ENCODE measurements around the gene CAMK1D.

CAMK1D gene

DNA sequence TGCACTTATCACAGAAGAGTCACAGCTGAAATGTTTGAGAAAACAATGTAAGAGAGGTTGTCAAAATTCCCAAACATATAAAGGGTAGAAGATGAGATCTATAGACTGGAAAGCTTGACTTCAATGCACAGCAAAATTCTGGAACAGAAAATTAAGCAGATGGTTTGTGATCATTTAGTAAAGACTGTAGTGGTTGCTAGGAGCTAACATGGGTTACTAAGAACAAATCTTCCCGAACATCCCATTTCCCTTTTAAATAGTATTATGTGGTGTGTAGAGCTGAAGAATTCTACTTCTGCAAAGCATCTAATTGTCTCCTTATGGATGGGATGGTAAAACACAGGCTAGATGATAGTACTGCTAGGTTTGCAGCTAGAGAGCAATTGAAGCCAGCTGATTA is 312.3 kb downstream of the CAMK1D start:
- no peak for DNase-seq

- no peak for DNase-seq
Observed at GRCh38 chr10:12663863-12664262, 314.5 kb downstream of the CAMK1D start.

- DNase-seq, result peak; percentile 3
Observed at GRCh38 chr10:12665501-12665900, 316.2 kb downstream of the CAMK1D start.

DNA sequence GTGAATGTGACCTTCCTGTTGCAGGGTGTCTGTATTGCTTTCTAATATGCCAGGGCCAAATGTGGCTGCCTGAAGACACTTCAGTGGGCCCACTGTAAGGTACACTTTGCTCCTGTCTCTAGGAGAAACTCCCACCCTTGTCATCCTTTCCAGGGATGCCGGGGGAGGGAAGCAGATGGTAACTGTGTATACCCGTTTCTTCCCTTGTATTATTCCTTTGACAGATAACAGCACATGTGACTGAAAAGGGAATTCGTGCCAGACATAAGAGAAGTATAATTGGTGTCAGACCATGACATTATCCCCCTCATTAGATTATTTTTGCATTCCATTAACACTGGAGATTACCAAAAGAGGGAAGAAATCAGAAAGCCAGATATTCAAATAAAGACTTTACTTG is 317.7 kb downstream of the CAMK1D start:
- DNase-seq, result no peak

DNA sequence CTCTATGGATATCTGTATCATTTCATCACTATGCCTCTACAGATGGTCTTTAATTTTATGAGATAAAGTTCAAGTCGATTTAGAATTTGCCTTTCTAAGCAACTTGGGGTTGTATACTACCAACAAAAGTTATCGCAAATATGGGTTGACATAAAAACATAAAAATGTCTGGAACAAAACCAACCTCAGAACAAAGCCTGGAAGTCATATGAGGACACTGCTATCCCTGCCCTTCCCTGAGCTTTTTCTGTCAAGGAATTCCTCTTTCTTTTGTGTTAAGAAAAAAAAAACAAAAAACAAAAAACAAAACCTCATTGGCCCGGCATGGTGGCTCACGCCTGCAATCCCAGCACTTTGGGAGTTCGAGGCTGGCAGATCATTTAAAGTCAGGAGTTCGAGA is 319.3 kb downstream of the CAMK1D start:
- DNase-seq, result no peak

GRCh38 chr10:12670004-12670403 is 320.7 kb downstream of the CAMK1D start:
- DNase-seq, result no peak

DNA sequence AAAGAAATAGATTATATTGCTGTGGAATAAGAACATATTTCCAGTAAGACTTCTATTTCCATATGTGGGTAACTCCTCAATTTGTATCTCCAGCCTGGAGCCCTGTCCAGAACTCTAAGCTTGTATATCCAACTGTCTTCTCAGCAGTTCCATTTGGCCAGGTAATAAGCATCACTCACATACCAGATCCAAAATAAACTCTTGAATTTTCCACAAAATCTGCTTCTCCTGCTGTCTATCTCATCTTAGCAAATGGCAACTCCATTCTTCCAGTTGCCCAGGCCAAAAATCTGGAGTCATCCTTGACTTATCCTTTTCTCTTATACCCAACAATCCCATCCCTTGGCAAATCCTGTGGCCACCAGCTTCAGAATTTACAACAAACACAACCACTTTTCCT is 325.8 kb downstream of the CAMK1D start:
- no peak for DNase-seq

DNA sequence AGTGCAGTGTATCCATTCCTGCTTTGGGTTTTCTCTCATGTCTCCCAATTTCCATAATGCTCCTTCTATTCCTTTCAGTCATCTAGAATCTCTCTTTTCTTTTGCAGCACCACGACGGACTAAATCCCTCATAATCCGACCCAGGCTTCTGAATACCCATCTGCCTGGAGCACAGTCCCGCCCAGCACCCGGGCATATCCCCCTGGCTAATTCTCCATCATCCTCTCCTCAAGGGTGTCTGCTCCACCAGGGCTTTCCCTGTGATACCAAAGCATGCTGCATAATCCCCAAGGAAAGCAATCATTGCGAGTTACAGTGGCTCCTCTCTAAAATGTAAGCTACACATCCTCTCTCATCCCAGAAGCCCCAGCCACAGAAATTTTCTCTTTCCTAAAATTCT is 330.3 kb downstream of the CAMK1D start:
- DNase-seq, result no peak

GRCh38 chr10:12681252-12681651 is 331.9 kb downstream of the CAMK1D start:
- no peak for DNase-seq

- DNase-seq, result no peak
Observed at GRCh38 chr10:12684784-12685183, 335.4 kb downstream of the CAMK1D start.

GRCh38 chr10:12685261-12686058 is 336.1 kb downstream of the CAMK1D start:
- no peak for DNase-seq

DNA sequence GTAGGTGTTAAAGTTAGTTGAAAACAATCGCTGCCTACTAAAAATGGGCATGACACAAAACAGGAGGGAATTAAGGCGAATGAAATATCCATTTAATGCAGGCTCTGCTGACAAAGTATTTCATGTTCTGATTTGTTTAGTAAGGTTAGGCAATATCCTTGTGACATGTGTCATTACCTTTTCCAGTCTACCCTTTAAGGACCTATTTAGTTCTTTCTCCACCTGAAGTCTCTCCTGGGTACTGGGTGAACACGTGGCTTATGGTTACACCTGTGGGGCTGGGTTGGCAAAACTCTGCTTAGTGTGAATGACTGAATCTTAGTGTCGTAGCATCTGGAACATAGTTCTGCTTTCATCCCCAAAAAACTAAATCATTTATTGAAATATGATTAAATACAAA is 338.6 kb downstream of the CAMK1D start:
- DNase-seq, result peak; percentile 11

DNA sequence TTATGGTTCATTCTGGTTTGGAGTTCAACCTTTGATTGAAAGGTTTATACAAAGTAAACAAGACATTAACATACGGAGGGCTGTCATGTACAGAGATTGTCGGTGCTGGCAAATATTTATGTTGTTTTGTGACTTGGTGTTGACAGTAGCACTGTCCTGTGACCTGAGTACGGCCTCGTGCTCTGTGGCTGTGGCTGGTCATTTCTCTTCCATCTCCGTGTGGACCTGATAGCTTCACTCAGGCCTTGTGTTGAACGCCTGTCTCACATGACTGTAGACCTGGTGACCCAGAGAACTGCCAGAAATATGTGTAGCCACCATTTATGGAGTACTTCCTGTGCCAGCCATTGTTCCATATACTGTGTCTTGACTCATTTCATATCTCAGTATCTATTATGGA is 340.5 kb downstream of the CAMK1D start:
- peak; percentile 72 for DNase-seq

DNA sequence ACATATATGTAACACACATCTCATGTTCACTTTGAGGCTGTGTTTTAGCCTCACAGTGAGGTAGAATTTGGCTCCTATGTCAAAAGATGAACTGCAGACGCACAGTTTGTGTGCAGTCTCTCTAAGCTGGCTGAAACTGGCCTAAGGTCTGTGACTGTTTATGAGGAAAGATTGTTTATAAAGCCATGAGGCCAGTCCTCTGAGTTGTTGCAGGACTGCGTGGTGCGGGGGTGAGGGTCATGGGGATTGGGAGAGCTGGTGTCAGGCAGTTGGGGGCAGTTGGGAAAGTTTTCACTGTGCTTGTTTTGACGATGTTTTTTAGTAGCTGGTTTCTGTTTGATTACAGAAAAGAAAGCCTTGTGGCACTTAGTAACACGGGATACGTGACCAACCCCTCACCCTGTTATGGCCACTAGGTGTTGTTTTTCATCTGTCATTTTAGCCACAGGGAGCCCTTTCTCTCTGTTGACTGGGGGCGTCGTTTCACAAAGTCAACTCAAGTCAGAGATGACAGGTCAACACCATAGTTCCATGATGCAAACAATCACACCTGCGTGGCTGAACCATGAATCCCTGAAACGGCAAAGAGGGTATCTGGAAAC is 341.3 kb downstream of the CAMK1D start:
- peak; percentile 90 for DNase-seq

GRCh38 chr10:12691596-12691995 is 342.2 kb downstream of the CAMK1D start:
- no peak for DNase-seq

DNA sequence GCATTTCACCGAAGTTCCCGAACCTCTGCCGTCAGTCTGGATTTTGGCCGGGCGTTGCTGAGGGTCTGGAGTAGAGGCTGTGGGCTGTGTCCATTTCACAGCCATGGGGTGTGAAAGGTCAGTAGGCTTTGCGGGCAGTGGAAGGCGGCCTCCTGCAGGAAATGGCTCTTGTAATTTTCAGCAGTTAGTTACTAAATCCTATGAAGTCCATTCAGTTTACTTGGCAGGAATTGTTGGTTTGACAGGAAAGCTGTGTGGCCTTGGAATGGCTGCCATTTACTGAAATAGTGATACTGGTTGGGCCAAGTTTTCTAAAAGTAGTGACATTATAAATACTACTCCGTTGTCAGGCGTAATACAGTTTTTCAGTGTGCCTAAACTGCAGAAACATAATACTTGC is 348.4 kb downstream of the CAMK1D start:
- DNase-seq, result no peak

DNA sequence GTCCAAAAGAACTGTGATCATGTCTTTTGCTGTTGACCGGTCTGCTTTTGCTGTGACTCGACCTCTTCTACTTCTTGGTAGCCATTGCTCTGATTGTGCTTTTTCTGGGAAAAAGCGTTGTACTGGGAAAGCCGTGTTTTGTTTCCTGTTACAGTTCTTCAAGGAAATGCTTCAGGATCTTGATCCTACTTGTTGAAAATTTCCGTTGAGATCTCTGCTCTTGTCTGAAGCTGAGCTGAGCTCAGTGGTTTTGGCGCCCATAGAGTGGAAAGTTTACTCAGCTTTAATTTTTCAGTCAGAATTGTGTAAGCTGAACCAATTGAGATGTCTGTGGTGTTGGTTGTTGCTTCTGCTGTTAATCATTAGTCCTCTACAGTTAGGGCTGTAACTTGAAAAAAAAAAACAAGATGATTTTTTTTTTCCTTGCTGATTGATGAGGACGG is 349.9 kb downstream of the CAMK1D start:
- no peak for DNase-seq

GRCh38 chr10:12699781-12700556 is 350.6 kb downstream of the CAMK1D start:
- no peak for DNase-seq

DNA sequence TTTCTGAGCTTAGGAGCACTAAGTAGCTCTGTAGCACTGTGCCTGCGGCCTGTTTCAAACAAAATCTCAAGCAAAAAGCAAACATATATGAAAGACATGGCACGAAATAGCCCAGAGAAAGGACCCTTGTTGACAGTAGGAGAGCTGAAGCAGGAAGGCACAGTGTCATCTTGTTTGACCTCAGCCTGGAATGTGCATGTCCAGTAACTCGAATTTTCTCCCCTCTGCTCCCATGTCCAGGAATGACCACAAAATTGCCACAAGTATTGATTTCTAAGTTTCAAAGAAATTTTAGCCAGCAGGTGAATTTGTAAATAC is 351.2 kb downstream of the CAMK1D start:
- DNase-seq, result no peak

- DNase-seq, result peak; percentile 4
Observed at GRCh38 chr10:12701696-12702095, 352.3 kb downstream of the CAMK1D start.

DNA sequence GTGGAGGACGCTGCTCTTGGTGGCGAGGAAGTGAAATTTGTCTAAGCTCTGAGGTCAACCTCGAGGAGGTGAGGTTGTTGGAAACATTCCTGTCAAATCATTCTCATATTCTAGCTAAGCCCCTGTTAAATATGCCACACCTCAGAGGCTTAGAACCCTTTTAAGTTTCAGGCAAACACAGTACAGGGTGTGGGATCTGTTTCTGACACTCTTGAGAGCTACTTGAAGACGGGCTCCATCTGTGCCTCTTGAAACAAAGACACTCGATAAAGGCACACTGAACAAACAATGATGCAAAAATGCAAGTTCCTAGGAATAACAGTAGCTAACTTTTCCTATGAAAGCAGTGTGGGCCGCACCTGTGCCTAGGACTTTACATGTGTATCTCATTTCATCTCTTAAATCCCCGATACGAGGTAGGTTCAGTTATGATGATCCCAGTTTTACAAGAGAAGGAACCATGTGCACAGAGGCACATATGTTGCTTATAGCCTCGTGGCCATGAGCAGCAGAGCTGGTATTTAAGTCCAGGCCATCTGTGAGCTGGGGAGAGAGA is 352.9 kb downstream of the CAMK1D start:
- no peak for DNase-seq

- no peak for DNase-seq
Observed at GRCh38 chr10:12703126-12703525, 353.8 kb downstream of the CAMK1D start.

DNA sequence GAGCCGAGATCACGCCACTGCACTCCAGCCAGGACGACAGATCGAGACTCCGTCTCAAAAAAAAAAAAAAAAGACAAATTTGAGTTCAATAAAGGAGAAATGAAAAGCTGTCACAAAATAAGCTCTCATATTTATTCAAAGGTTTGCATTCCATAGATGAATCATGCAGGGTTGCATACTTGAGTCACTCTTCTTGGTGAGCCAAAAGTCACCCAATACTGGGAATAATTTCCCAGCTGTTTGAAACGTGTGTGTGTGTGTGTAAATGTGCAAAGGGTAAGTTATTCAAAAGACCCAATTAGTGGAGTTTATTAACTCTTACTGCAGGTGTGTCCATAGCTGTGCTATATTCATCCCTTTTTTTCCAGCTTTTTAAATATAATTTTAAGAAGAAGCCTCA is 354.5 kb downstream of the CAMK1D start:
- no peak for DNase-seq

DNA sequence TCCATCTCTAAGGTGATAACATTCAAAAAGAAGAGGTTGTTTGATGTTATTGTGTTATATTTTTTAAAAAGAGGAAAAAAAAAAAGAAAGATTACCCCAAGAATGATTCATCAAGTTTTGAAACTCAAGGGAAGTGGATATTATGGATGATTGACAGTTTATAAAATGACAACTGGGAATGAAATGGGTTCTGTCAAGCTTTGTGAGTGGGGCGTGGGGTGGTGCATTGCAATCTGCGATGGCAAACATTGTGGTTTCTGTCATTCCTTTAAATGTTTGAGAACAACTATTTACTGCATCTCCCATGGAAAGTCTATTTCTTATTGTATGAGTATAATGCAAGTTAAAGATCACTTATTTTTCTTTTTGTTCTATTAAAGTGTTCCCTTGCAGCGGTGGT is 355.1 kb downstream of the CAMK1D start:
- DNase-seq, result no peak
